ENCODE measurements around the gene PRICKLE2.

- TF ChIP-seq EZH2phosphoT487 (IDR thresholded peaks at IDR 0.05; ENCODE audit: low read depth, severe bottlenecking, unreplicated experiment) (no peak), EZH2 (IDR thresholded peaks at IDR 0.05; ENCODE audit: borderline replicate concordance) (no peak)
Observed at GRCh38 chr3:64216274-64217147, 8.8 kb downstream of the PRICKLE2 start.

Data from hepatocyte (in vitro differentiated cells).